A172 (cell line): ENCODE data around the gene ARHGAP32. TPM values are rescaled to one million over a fixed set of nuclear protein-coding genes. Genes with fewer than 3 reads are reported as not detected.
A peak's percentile ranks its signal among the peaks of the same experiment; 100 is the strongest.

Experiments used
- DNase-seq: peaks from one replicate; pipeline ENCODE4 v3.0.0-alpha.2; 2015; ENCODE audit warnings: low spot score
- total RNA-seq: library from RNA; depleted of rRNA; stranded (reverse); fragments of >200 nt; shearing (Covaris generic); gene quantifications from 2 replicates; pipeline ENCODE4 v1.2.3, GENCODE V29; 2014; rRNA removed

The ARHGAP32 gene
- 4.8 and 11.3 TPM in 2 replicates for total RNA-seq

GRCh38 chr11:129192150-129192549 is at the start of gene ARHGAP32:
ARHGAP32 (minus strand) TSS chr11:129192325; CDS start chr11:129192198, 127 bp downstream.
- DNase-seq: peak; percentile 16

- DNase-seq: no peak
These were observed 47.1 kb upstream of the ARHGAP32 start for GRCh38 chr11:129239207-129239606.

GRCh38 chr11:129237880-129238638 is 45.9 kb upstream of the ARHGAP32 start:
- no peak for DNase-seq

- no peak for DNase-seq
These were observed 45.3 kb upstream of the ARHGAP32 start for GRCh38 chr11:129237456-129237855.

DNA sequence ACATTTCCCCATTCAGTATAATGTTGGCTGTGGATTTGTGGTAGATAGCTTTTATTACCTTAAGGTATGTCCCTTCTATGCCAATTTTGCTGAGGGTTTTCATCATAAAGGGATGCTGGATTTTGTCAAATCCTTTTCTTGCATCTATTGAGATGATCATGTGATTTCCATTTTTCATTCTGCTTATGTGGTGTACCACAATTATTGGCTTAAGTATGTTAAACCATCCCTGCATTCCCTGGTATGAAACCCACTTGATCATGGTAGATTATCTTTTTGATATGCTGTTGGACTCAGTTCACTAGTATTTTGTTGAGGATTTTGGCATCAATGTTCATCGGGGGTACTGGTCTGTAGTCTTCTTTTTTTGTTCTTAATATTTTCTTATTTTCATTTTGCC is 44.7 kb upstream of the ARHGAP32 start:
- no peak for DNase-seq

- DNase-seq: no peak
These were observed 42.9 kb upstream of the ARHGAP32 start for GRCh38 chr11:129234978-129235377.

GRCh38 chr11:129230006-129230405 is 37.9 kb upstream of the ARHGAP32 start:
- no peak for DNase-seq

DNA sequence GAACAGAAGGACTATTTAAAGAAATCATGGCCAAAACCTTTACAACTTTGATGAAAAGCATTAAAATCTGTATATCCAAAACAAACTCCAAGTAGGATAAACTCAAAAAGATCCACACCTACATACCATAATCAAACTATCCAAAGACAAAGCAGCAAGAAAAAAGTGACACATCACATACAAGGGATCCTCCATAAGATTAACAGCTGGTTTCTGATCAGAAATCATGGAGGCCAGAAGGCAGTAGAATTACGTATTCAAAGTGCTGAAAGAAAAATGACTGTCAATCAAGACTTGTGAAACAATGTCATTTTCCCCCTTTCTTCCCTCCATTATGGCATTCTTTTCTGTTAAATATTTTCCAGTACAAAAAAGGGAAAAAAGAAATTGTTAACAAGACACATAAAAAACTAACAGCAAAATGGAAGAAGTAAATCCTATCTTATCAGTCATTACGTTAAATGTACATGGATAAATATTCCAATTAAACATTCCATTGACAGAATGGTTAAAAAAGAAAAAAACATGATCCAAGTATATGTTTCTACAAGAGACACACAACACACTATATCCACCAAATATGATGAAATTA is 34.2 kb upstream of the ARHGAP32 start:
- no peak for DNase-seq

DNA sequence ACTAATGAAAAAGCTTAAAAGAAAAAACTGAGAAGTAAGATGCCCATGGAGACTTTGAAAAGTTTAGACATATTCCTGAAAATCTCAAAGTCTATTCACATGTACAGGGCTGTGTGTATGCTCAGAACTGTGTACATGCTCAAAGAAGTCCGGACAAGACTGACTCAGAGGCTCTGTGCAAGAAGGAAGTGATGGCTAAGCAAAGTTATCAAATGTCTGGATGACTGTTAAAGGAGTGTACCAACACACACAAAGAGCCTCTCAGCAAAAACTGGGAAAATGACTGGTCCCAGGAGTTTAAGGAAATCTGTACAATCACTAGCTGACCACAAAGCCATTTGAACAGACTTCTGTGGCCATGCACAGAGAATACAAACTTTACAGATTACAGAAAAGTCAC is 33.1 kb upstream of the ARHGAP32 start:
- DNase-seq: no peak

- DNase-seq: no peak
These were observed 32.4 kb upstream of the ARHGAP32 start for GRCh38 chr11:129224538-129224937.

DNA sequence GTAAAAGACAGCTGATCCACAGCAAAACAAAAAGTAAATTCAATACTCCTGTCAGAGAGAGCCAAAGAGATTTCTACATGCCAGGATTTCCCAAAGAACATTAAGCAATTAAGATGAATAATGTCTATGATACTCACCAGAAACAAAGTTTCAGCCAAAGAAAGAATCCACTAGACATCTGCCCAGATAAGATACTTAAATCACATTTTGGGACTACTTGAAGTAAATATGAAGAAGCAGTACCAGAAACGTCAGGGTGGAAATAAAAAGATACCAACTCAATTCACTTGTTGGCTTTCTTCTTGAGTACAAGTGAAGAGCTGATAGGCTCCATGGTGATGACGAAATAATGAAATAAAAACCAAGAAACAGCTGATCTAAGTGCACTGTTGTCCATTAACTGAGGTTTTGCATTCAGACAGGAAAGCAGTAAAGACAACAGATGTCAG is 31.6 kb upstream of the ARHGAP32 start:
- no peak for DNase-seq

- DNase-seq: no peak
These were observed 31.1 kb upstream of the ARHGAP32 start for GRCh38 chr11:129223260-129223659.

DNA sequence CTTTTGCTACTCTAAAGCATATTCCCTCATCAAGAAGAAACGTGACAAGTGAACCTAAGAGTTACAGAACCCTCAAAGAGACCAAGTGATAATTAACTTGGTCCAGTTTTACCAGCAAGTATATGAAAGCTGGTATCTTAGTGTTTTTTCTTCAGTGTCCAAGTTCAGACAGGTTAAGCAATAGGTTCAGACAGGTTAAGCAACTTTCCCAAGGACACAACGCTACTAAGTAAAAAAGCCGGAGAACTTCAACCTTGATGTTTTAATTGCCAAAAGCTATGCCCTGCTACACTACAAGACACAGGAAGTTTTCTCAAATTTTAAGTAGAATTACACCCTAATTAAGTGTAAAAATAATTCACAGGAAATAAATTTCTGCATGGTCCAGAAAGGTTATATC is 30.0 kb upstream of the ARHGAP32 start:
- no peak for DNase-seq

DNA sequence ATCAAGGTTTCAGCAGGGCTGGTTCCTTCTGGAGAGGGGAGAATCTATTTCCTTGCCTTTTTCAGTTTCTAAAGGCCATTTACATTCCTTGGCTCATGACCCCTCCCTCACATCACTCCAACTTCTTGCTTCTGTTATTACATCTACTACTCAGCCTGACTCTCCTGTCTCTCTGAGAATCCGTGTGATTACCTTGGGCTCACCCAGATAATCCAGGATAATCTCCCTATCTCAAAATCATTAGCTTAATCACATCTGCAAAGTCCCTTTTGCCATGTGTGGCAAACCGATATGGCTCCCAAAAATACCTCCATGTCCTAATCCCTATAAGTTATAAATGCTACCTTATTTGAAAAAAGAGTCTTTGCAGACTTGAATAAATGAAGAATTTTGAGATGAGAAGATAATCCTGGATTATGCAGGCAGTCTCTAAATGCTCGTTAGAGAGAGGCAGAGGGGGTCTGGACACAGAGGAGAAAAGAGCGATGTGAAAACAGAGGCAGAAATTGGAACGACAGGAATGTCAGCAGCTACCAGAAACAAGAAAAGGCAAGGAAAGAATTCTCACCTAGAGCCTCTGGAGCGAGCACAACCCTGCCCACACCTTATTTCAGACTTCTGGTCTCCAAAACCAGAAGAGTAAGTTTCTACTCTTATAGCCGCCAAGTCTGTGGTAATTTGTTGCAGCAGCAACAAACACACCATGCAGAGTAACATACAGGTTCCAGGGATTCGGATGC is 23.6 kb upstream of the ARHGAP32 start:
- no peak for DNase-seq

- no peak for DNase-seq
These were observed 22.7 kb upstream of the ARHGAP32 start for GRCh38 chr11:129214710-129215295.

GRCh38 chr11:129213261-129213660 is 21.1 kb upstream of the ARHGAP32 start:
- DNase-seq: no peak

GRCh38 chr11:129211397-129211796 is 19.3 kb upstream of the ARHGAP32 start:
- DNase-seq: no peak

DNA sequence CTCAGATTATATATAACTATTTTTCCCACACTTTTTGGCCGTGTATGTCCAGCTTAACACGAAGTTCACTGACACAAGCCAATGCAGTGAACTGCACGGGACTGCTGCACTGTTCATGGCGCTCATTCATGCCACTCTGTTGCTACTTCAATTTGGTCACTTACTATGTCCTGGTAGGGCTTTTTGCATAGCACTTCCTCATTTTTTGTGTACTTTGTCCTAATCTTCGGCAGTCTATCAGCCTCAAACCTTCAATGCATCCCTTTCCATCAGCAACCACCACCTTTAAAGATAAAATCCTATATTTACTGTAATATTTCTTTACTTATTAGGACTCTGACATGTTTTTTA is 18.7 kb upstream of the ARHGAP32 start:
- no peak for DNase-seq

- DNase-seq: no peak
These were observed 18.0 kb upstream of the ARHGAP32 start for GRCh38 chr11:129209891-129210830.

DNA sequence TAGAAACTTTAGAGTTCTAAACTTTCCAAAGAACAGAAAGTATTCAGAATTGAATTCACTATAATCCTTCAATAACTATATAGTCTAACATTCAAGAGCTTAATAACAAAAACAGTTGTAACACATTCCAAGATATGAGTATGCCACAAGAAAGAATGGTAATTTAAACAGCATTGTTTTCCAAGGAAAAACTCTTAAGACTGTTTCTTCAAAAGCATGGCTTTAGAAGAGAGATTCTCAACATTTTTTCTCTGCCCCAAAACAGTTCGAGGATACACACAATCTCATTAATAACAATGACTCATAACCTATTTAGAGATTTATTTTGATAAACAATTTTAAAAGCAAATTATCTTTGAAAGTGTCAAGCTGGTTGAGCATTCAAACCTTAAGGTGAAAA is 16.7 kb upstream of the ARHGAP32 start:
- no peak for DNase-seq

- no peak for DNase-seq
These were observed 12.2 kb upstream of the ARHGAP32 start for GRCh38 chr11:129204150-129204838.
